HG02678 (cell line): Measurements from ENCODE around the gene TGM3.

Source experiments
- ATAC-seq: cut with Tn5 transposase; IDR thresholded peaks from one replicate; pipeline ENCODE4 v1.9.1; 2021; ENCODE audit warnings: mild to moderate bottlenecking, moderate library complexity; ENCODE audit not compliant: unreplicated experiment

The TGM3 gene

DNA sequence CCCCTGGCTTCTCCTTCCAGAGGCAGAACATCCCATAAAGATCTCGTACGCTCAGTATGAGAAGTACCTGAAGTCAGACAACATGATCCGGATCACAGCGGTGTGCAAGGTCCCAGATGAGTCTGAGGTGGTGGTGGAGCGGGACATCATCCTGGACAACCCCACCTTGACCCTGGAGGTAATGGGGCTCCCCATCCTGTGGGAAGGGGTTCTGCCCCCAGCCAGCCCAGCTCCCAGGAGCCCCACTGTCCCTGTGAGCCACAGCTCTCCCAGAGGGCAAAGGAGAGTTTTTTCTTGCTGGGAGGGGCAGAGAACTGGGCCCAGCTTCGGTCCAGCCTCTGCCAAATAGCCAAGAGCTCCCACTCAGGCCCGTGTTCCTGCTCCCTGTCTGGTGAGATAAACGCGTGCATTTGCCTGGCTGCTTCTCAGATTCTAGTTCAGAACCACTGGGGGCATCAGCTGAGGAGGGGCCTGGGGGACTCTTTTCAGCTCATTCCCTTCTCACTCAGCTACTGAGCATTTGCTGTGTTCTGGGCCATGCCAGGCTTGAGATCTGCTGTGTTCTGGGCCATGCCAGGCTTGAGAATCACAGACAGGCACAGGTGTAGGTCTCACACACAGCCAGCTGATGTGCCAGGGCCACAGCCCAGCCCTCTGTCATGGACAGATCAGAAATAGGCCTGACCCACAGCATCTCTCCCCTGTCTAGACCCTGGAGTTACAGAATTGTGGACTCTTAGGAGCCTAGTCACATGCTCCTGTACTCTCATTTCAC lies 39.5 kb downstream of the TGM3 start:
- ATAC-seq = no peak

DNA sequence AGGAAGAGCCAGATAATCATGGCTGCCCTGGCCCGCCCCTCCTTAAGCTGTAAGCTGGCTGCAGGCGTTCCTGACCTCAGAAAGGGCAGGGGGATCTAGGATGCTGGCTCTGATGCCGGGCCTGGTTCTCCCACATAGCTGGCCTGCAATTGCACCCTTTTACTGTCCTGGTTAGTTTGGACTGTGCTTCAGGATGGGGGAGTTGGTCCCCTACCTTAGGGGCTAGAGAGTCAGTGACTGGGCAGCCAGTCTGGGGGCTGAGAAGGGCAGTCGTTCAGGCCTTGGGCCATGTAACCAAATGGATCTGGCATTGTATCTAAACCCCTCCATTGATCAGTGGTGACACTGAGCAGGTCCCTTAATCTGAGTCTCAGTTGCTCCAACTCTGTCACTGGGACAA lies 40.7 kb downstream of the TGM3 start:
- ATAC-seq = no peak

DNA sequence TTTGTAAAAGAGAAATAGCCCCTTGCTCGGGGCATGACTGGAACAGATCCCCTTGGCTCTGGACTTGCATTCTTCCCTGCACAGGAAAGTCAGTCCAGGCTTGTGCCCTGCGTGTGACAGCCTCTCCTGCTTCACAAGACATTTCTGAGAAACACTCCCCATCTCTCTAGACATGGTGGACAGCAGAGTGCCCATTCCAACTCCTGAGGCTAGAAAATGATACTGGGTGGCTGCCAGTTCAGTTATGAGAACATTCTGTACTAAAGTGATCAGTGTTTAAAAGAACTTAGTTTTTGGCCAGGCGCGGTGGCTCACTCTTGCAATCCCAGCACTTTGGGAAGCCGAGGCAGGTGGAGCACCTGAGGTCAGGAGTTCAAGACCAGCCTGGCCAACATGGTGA lies 41.3 kb downstream of the TGM3 start:
- ATAC-seq = no peak

DNA sequence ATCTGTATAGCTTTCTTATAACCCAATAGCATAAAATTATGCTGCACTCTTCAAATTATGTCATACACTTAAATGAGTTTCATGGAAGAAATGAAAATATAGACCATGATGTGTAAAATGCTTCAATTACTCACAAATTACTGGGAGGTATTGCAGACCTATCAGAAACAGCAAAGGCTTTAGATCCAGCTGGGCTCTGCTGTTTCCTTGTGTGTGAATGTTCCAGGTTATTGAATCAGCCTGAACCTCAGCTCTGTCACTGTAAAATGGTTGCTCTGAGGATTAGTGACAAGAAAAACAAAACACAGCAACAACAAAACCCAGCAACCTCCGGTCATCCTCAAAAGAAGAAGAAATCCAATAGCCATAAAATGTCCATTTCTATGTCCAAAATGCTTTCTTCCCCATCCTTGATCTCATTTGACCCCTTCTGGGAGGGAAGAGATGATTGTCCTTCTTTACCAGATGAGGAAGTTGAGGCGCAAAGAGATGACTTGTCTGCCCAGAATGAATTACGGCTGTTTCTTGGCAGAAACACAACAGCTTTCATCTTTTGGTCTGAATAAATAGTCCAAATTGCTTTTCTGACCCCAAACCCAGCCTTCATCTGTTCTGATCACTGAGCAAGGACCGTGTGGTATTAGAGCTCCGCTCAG lies 42.7 kb downstream of the TGM3 start:
- no peak for ATAC-seq

DNA sequence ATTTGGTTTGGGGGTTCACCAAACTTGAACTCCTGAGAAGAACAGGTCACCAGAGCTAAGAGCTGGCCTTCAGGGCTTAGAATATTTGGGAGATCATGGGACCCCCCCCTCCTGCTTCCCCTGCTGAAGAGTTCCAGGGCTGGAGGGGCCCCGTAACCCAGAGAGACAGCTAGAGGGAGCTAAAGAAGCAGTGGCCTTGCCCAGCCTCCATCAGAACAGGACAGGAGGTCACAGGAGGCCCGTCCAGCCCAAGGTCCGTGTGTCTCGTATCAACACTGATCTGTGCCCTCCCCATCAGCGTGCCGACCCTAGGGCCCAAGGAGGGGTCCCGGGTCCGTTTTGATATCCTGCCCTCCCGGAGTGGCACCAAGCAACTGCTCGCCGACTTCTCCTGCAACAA lies 44.3 kb downstream of the TGM3 start:
- ATAC-seq = no peak

DNA sequence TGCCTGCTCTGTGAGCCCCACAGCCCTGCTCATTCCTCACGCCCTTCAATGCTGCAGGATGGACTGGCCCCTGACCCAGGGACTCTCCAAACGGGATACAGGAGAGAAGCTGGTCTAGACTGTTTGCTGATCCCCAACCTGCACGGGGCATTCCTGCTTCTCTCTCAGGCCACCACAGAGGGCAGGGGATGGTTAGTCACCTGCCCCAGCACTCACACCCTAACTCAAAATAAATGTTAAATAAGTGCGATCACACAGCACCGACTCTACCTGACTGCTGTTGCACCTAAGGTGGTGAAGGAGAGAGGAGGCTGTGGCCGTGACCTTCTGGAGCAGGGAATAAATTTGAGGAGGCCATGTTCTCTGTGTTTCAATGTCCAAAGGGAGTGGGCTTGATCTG lies 45.0 kb downstream of the TGM3 start:
- no peak for ATAC-seq

DNA sequence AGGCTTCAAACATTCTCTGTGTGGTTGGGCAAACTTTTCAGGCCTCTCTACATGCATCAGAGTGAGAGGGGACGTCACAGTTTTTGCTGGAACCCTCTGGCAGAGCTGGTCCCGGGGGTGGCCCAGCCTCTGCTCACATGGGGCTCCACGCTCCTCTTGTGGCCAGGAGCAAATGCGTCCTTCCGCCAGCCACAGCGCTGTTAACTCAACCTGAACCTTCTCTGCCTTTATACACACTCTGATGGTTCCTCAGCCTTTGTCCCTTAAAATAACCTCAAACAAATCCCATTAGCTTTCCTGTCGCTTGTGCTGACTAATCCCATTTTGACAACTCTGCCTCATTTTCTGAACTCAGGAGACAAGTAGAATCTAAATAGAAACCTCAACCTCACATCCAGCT lies 45.5 kb downstream of the TGM3 start:
- ATAC-seq = no peak

DNA sequence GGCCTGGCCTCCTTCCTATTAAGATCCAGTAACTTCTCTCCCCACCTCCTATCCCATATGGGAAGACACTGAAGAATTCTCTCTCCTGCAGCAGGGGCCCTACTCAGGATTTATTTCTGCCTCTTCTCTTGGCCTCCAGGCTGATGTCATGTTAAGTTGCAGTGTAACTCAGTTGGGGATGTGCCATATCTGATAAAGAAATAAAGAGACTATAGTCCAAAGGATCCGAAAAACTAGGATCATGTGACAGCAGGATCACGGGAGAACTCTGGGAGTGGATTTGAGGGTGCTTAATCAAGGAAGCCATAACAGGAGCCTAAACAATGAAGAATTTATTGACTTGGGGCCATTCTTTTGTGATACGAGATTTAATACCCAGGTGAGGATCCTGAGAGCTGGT lies 46.4 kb downstream of the TGM3 start:
- ATAC-seq = no peak

DNA sequence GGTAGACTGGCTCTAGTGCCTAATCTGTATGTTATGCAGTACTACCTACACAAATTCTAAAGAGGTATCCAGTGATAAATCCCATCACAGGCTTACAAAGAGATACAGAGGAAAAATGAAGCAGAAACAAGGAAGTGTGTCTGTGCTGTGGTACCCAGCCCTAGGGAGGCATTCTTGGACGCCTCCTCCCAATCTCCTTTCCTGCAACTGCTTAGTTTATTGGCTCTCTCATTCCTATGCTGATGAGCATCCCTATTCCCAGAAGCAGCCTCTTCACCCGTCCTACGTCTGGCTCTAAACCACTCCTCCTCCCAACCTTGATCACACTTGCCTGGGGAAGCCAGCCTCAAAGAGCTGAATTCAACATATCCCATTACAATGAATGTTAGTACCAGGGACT lies 50.4 kb downstream of the TGM3 start:
- no peak for ATAC-seq

DNA sequence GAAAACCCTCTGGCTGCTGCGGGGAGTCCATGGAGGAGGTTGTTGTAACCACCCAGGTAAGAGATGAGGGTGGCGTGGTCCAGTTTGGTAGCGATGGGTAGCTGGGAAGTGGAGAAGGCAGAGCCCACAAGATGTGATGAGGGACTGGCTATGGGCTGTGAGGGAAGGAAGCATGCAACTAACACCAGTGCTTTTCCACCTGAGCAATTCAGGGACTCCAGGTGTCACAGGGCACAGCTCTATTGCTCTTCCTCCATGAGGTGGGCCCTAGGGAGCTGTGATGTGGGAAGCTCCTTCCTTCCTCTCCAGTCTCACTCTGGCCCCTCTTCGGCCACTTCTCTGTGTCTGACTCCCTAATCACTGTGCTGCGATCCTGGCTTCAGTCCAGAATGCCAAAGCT lies 52.5 kb downstream of the TGM3 start:
- no peak for ATAC-seq

DNA sequence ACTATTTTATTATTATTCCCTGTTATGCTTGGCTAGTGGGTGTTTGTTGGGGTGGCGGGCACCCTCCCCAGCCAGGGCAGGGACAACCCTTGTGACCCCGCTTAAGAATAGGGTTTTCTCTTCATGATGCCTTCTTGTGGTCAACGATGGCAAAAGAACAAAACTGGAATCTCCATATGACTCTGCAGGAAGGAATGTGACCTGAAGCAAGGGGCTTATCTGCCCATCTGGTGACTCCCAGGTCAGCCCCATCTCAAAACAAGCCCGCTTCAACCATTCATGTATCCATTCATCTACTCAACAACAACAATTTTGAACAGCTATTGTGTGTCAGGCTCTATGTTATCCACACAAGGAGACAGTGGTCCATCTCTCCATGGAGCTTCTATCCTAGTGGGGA lies 54.0 kb downstream of the TGM3 start:
- ATAC-seq = no peak

DNA sequence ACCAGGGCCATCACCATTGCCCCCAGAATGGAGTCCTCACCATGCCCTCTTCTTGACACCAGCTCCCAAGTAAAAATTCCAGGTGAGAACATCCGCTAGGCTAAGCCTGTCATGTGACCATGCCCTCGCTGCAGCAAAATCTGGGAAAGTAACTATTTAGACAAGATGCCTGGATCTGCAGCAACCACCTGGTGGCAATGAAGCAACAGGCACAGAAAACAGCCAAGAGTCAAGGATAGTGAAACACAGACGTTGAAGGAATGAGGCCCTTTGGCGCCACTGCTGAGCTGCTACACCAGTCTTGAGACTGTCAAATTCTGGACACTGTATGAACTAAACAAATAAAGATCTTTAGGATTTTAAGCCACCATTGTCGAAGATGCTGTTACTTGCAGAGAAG lies 54.8 kb downstream of the TGM3 start:
- ATAC-seq = no peak

DNA sequence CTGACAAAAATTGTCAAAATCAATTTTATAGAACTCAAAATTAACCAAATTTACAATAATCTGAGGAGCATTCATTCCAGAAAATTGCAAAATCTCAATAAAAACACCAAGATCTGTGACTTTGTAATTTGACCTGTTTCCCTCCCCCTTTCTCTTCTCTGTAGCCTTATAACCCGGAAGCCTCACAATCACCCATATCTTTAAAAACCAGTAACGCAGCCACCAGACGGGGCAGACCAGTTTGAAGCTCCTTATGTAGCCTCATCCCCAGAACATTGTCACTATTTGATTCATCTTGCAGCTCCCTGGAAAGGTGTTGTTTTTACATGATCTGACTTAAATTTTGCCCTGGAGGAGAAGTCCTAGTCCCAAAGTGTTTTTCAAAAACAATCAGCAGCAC lies 57.4 kb downstream of the TGM3 start:
- ATAC-seq = no peak

DNA sequence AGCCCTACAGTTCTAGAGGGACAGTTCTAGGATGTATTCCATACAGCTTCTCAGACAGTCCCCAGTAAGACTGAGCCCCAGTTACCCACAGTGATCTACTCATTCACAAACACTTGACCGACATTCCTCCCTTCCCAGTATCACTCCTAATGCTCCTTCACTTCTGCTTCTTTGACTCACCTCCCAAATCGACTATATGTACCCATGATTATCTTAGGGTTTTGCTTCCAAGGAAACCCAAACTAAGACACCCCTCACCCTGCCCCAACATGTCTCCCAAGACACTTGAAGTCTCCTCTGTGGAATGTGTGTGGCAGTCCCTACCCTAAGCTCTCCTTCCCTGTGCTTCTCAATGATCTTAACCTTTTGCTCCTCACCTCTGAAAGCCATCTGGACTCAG lies 61.3 kb downstream of the TGM3 start:
- no peak for ATAC-seq

DNA sequence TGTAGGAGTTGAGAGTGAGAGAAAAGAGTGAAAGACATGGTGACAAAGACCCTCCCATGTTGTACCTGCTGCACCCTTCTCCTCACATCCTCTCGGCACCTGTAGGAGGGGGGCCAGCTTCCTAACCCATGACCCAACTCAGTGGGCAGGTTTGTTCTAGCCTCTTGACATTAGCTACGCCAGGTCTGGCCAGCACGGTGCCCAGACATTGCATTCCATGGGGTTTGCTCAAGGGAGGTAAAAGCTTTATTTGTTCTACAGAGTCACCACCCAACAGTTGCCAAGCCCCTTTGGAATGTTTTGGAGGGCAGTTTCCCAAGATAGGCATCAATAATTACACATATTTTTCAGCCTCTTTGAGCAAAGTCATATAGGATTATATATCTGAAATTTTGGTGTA lies 62.2 kb downstream of the TGM3 start:
- ATAC-seq = no peak

DNA sequence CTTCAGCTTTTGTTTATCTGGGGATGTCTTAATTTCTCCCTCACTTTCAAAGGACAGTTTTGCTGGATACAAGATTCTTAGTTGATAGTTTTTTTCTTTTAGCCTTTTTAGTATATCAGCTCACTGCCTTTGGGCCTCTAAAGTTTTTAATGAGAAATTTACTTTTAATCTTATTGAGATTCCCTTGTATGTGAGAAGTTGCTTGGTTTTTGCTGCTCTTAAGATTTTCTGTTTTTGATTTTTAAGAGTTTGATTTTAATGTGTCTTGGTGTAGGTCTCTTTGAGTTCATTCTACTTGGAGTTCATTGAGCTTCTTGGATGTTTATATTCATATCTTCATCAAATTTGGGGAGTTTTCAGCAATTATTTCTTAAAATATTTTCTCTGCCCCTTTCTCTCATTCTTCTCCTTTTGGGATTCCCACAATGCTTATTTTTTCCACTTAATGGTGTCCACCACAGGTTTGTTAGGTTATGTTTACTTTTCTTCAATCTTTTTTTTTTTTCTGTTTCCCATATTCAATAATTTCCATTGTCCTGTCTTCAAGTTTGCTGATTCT lies 65.3 kb downstream of the TGM3 start:
- ATAC-seq = no peak

DNA sequence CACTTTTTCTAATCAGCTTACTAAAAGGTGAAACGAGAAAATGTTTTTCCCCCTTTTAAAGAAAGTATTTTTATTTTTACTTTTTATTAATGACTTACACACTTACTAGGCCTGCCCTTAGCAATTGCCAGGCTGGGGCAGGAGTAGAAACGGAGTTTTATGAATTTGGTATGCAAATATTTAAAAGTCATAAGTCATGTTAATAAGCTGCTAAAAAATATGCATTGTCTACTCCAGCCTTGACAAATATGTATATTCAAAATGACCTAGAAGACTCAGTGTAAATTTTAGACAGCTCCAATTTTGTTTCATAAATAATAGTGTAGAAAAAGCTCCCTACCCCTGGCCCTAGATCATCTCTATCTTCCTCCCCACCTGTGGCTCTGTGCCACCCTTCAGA lies 67.4 kb downstream of the TGM3 start:
- ATAC-seq = no peak

DNA sequence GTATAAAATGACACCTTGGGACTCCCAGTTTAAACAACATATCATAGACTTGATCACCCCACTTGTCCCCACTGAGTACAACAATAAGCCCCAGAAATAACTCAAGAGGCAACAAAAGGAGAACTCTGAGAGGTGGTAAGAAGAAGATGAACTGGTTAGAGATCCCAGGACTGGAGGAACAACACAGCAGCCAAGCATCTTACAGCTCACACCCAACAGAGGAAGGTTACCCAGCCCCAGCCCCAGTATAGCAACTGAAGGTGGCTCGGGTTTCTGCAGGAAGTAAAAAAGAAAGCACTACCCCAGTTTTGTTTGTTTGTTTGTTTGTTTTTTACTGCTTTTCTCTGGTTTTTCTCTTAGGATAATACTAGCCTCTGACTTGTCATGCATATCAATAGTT lies 67.8 kb downstream of the TGM3 start:
- no peak for ATAC-seq

DNA sequence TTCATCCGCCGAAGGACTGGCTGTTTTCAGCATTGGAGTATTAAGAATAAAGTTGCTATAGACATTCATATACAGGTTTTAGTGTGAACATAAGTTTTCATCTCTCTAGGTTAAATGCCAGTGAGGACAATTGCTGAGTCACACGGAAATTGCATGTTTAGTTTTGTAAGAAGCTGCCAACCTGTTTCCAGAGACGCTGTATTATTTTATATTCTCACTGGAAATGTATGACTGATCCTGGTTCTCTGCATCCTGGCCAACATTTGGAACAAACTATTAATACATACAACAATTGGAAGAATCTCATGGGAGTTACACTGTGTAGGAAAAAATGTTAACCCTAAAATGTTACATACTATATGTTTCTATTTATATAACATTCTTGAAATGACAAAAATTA lies 68.2 kb downstream of the TGM3 start:
- ATAC-seq = no peak

DNA sequence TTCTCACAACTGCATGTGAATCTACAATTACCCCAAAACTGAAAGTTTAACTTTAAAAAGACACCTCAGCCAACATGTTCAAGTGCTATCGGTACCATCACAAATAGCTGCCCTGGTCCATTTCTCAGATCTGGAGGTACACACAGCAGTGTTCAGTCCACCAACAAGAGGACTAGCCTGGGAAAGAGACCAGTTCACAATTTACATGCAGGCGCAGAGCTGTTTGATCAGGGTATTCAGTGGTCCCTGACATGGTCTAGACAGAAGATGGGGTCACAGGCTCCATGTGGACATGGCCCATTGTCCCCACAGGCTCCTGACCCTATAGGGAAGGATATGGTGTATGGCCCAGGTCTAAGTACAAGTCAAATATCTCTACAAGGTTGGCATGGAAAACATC lies 69.3 kb downstream of the TGM3 start:
- no peak for ATAC-seq

DNA sequence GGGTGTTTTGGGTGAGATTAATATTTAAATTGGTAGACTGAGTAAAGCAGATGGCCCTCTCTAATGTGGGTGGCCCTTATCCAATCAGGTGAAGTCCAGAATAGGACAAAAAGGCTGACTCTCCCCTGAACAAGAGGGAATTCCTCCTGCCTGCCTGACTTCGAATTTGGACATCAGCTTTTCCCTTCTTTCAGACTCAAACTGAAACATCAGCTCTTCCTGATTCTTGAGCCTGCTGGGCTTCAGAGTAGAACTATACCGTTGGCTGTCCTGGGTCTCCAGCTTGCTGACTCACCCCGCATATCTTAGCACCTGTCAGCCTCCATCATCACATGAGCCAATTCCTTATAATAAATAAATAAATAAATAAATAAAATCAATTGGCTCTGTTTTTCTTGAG lies 69.9 kb downstream of the TGM3 start:
- ATAC-seq = no peak

DNA sequence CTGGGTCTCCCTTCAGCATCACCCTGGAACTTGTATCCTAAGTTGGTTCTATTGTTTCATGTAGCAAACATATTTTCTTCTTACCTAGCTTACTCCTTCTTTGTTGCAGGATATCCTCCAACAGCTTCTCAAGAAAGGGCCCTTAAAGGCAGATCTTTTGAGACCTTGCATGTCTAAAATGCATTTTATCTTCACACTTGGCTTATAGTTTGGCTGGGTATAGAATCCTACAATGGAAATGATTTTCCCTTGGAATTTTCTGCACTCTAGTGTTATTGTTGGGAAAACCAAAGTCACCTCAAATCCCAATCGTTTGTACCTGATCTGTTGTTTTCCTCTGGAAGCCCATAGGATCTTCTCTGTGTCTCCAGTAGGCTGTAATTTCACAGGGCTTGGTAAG lies 72.8 kb downstream of the TGM3 start:
- ATAC-seq = no peak

DNA sequence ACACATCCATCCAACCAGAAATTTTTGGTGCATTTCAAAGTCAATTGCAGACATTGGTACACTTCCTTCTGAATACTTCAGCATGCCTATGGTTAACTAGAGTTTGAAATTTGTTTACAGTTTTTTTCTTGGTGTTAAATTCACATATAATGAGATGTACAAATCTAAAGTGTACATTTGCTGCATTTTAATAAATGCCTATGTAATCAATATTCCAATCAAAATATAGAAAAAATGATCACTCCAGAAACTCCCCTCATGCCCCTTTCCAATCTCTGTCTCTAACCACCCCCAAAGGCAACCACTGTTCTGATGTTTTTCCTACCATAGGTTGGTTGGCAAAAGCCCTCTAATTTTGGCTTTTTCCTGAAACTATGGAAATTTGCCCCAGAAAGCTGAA lies 77.3 kb downstream of the TGM3 start:
- no peak for ATAC-seq
